ENCODE data around the gene GAA.
"Not testable (repeated sequence)": the region's sequence is repeated elsewhere in the genome, so short reads cannot be mapped to it uniquely, and the experiment has no call there.

Gene GAA

DNA sequence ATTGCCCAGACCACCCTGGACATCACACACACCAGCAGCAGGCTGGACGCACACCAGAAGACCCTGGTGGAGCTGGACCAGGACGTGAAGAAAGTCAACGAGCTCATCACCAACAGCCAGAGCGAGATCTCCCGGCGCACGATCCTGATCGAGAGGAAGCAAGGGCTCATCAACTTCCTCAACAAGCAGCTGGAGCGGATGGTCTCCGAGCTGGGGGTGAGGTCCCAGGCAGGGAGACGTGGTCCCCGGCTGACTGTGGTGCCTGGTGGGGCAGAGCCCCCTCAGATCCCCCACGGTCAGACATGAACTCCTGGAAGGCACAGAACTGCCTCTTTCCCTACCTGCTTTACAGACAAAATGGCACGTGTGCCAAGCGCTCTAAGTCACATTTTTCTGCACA, 16.6 kb upstream of the GAA start:
- no peak for ATAC-seq

DNA sequence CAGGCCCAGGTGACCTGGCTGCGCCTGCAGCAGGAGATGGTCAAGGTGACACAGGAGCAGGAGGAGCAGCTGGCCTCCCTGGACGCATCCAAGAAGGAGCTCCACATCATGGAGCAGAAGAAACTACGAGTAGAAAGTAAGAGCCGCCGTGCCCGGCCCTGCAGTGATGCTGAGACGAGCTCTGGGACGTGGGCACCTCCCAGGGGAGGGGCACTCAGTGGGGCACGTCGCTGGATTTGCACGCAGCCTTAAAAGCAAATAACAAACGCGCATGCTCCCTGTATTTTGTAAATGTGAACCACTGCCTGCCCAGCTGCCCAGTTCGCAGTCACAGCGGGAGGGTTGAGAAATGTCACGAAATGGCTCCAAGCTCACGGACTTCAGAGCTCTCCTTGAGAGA, 15.3 kb upstream of the GAA start:
- no peak for ATAC-seq

DNA sequence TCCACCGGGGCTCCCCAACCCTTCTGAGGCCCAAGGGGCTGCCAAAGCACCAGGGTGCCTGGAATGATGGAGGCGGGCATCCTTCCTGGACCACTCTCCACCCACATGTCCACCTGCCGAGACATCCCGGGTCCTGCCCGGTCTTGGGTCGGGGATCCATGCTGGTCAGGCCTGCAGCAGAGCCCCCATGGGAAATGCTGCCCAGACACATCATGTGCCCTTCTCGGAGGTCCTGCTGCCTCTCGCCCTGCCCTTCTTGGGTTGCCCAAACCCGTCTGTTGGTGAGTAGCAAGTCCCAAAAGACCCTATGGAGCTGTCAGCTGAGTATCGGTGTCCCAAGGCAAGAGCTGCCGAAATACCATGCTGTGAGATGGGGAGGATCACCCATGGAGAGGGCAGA, 14.8 kb upstream of the GAA start:
- no peak for ATAC-seq

- ATAC-seq: no peak
Observed at GRCh38 chr17:80087346-80088265, 13.8 kb upstream of the GAA start.

- ATAC-seq: no peak
Observed at GRCh38 chr17:80089762-80090161, 11.6 kb upstream of the GAA start.

GRCh38 chr17:80090164-80090563, 11.2 kb upstream of the GAA start:
- ATAC-seq: not testable (repeated sequence)

GRCh38 chr17:80091376-80091775, 10.0 kb upstream of the GAA start:
- no peak for ATAC-seq

DNA sequence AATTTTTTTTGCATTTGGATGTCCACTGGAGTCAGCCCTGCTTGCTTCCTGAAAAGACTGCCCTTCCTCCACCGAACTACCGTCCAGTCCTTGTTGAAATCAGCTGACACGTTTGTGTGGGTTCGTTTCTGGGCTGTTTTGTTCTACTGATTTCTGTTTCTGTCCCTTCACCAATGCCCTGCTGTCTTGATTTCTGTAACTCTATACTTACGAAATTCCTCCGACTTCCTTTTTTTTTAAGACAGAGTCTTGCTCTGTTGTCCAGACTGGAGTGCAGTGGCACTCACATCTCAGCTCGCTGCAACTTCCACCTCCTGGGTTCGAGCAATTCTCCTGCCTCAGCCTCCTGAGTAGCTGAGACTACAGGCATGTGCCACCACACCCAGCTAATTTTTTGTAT, 8.4 kb upstream of the GAA start:
- ATAC-seq: no peak

DNA sequence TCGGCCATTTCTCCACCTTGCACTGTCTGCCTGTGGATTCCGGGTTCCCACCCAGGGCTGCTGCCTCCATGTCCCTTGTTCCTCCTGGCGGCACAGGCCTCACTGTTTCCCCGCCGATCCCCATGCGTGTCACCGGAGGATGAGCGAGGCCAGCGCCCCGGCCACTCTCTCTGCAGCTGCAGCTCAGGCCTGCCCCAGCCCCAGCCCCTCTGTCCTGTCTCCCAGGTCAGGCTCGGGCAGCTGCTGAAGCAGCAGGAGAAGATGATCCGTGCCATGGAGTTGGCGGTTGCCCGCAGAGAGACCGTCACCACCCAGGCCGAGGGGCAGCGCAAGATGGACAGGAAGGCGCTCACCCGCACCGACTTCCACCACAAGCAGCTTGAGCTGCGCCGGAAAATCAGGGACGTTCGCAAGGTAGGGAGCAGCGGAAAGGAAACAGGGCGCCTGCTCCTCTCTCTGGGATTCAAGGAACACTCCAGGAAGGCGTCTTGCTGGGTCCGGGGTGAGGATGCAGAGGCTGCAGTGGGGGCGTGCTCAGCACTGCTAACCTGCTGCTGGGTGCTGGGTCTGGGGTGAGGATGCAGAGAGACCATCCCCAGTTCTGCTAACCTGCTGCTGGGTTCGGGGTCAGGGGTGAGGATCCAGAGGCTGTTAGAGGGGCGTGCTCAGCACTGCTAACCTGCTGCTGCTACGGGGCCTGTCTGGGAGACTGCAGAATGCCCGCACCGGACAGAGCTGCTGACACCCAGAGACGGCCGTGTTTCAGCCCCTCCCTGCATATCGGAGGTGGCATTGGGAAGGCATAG, 6.1 kb upstream of the GAA start:
- ATAC-seq: no peak

- ATAC-seq: no peak
Observed at GRCh38 chr17:80095844-80096475, 5.4 kb upstream of the GAA start.

GRCh38 chr17:80096561-80097021, 4.8 kb upstream of the GAA start:
- no peak for ATAC-seq

DNA sequence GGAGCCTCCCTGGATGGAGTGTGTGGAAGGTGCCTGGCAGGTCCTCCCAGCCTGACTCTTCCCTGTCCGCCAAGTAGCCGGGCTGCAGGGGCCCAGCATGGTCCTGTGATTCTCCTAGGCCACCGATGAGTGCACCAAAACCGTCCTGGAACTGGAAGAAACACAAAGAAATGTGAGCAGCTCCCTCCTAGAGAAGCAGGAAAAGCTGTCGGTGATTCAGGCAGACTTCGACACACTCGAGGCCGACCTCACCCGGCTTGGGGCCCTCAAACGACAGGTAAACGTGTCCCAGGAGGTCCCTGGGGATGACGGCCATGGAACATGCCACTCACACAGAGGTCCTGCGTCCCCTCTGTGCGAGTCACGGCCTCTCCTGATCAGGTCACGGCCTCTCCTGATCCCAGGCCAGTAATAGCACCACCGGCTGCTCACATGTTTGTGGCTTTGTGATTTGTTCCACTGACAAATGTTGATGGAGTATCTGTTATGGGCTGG, 4.2 kb upstream of the GAA start:
- no peak for ATAC-seq

DNA sequence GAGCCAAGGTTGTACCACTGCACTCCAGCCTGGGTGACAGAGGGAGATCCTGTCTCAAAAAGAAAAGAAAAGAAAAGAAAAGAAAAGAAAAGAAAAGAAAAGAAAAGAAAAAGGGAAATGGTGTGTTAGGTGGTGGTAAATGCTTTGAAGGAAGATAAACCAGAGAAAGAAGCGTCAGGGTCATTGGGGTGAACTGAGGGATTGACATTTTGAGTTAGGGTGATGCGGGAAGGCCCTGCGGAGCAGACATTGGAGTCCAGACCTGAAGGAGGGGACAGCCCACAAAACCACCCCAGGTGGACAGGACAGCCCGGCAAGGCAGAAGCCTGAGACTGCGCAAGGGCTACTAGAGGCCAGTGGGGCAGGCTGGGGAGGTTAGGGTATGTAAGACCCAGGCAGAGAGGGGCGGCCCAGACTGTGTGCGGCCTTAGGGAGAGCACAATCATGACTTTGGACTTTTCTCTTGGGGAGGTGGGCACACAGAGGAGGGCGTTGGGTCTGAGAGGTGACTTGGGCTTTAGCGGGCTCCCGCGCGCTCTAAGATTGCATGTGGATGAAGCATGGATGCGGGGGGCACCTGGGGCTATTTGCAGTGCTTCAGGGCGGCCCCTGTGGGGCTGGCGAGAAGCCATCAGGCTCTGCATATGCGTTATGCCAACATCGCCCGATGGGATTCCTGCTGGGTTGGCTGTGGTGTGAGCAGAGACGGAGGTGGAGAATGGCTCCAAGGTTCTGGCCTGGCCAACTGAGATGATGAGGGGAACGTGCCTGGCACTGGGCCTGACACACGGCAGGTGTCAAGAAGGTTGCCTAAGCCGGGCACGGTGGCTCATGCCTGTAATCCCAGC, 3.3 kb upstream of the GAA start:
- ATAC-seq: no peak

DNA sequence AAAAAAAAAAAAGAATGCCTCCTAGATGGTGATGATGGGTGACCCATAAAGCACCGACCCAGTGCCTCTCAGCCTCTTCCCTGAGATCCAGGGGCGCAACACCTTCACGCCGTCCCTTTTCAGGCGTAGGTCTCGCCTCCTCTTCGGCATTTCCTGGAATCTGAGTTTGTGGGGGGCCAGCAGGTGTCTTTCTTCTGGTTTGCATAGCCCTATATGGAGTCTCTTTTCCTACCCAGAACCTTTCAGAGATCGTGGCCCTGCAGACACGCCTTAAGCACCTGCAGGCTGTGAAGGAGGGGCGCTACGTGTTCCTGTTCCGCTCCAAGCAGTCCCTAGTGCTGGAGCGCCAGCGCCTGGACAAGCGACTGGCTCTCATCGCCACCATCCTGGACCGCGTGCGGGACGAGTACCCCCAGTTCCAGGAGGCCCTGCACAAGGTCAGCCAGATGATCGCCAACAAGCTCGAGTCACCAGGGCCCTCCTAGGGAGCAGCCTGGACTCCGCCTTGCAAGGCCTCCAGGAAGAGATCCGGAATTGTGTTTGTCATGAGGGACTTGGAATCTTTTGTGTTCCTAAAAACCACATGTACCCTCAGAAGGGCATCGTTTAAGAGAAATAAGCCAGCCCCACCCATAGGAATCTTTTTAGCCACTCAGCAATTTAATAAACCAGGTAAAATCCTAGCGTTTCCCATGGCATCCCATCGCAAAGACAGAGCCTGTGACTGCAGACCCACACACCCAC, 1.9 kb upstream of the GAA start:
- no peak for ATAC-seq

DNA sequence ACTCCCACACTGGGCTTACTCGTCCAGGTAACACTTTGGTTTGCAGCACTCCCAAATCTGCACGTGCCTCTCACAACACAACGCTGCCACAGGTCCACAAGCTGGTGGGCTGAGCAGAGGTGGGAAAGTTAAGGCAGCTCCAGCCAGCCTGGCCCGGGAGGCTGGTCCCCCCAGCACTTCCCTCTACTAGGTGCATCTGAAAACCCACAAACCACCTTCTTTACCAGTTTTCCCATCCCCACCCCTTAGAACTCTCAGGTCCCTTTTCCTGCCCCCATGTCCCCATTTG, 1.4 kb upstream of the GAA start:
- ATAC-seq: no peak

DNA sequence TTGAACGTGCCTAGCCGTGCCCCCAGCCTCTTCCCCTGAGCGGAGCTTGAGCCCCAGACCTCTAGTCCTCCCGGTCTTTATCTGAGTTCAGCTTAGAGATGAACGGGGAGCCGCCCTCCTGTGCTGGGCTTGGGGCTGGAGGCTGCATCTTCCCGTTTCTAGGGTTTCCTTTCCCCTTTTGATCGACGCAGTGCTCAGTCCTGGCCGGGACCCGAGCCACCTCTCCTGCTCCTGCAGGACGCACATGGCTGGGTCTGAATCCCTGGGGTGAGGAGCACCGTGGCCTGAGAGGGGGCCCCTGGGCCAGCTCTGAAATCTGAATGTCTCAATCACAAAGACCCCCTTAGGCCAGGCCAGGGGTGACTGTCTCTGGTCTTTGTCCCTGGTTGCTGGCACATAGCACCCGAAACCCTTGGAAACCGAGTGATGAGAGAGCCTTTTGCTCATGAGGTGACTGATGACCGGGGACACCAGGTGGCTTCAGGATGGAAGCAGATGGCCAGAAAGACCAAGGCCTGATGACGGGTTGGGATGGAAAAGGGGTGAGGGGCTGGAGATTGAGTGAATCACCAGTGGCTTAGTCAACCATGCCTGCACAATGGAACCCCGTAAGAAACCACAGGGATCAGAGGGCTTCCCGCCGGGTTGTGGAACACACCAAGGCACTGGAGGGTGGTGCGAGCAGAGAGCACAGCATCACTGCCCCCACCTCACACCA, 724 bp downstream of the GAA start:
- peak; percentile 6 to 14 for ATAC-seq

- no peak for ATAC-seq
Observed at GRCh38 chr17:80102664-80103448, 1.5 kb downstream of the GAA start.

GRCh38 chr17:80103449-80104085, 2.2 kb downstream of the GAA start:
- no peak for ATAC-seq

- no peak for ATAC-seq
Observed at GRCh38 chr17:80104321-80104955, 3.1 kb downstream of the GAA start.

Data from activated CD4-positive, CD25-positive, alpha-beta regulatory T cell treated with anti-CD3 and anti-CD28 coated beads, Interleukin-2, amount 50 U/mL, for 24 hours (primary cell).